Embryonic facial prominence (tissue), 1 donor: ENCODE measurements around the gene ASIC2.

ENCODE experiments used
- DNase-seq: peaks from one replicate; pipeline ENCODE4 v3.0.0-alpha.2; 2016; ENCODE audit errors: extremely low spot score

Gene ASIC2

DNA sequence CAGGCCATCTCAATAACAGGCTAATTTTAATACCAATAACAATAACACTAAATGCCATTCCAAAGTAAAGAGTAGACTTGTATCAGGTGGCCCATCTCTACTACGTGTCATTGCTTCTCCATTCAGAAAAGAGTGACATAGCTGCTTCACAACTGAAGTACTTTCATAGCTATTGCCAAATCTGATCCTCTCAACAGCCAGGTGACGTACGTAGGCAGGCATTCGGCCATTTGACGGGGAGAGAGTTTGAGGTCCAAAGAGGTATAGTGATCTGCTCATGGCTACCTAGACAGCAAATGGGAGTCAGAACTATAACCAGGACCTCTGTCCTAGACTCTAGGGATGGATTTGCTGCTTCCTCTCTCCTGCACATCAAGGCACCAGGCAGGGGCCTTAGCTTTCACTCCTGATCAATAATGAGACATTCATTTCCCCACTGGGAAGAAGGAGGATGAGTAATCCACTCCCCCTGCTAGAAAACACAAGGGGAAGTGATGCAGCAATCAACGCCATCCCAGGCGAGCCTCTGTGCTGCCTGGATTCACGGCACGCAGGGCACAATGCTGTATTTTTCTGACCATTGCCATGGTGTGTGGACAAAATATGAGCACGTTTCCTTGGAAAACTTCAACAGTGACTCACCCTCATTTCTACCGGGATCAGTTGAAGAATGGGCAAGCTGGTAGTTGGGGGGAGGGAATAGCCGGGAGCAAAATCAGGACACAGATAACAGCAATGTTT lies 220.5 kb downstream of the ASIC2 start:
- DNase-seq, result no peak

DNA sequence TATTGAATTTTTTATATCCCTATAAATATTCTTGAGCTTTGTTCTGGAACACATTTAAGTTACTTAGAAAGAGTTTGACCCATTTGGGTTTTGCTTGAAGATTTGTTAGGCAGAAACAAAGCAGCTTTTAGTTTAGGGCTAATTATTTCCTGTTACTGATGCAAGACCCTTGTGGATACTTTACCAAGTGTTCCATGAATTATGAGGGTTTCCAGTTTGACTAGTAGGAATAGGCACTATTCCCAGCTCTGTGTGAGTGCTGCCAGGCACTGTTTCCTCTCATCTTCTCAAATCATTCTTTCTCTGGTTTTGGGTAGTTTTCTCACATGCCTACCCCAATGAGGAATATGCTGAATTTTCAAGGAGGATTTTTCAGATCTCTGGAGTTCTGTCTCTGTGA lies 221.4 kb downstream of the ASIC2 start:
- no peak for DNase-seq

DNA sequence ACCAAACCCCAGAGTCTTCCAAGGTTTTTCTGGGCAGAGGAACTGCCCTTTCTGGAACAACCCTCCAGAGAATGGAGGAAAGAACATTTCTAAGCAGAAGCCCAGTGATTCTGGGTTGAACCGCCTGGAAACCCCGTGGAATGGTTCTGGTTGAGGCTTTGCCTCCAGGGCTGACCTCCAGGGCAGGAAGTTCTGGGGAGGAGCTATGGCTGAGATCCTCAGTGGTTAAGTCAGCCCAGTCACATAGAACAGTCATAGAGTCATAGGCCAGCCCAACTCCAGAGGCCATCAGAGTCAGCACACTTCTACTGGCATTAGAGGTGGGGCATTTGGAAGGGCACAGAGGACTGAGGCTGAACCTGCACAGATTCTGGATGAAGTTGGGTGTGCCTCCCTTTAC lies 235.5 kb downstream of the ASIC2 start:
- no peak for DNase-seq

DNA sequence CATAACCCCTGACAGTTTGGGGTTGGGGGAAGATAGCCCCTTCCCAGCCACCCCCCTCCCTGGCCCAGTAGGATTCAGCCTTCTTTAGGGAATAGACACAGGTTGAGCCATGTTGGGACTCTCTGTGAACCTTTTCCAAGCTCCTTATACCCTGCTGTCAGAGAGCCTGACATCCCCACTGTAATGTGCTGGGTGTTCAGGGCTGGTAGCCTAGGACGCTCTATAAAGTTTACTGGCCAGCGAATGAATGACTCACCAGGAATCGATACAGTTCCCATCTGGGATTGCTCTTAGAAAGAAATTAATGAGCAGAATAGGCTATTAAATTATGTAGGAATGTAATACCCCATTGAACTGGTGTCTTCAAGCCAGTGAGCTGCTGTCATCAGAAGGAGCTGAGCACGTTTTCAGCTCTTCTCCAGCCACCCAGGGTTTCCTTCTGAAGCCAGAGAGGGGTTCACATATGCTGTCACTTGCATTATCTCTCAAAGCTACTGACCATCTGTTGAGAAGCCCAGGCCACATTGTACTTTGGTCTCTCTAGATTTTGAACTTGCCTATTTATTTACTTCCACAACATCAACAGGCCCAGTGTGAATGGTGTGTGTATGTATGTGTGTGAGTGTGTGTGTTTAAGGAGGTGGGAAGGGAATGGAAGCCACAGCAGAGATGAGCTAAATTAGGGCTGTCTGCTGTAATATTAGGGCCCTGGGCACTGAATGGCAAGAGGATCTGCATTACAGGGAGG lies 236.5 kb downstream of the ASIC2 start:
- DNase-seq, result no peak

DNA sequence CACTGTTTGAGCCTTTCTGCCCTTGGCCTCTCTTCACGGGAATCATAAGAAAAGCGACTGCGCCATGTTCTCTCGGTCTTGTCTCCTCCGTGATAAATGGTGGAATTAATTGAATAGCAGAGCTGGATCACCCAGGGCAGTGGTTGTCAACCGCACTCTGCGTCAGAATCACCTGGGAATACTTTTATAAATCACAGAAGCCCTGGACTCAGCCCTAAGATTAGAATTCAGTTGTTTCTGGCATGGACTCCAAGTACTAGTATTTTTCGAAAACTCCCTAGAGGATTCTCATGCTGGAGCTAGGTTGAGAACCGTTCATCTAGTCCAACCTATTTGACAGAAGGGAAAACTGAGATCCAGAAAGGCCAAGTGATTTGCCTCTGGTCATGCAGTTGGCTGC lies 237.3 kb downstream of the ASIC2 start:
- DNase-seq, result no peak

DNA sequence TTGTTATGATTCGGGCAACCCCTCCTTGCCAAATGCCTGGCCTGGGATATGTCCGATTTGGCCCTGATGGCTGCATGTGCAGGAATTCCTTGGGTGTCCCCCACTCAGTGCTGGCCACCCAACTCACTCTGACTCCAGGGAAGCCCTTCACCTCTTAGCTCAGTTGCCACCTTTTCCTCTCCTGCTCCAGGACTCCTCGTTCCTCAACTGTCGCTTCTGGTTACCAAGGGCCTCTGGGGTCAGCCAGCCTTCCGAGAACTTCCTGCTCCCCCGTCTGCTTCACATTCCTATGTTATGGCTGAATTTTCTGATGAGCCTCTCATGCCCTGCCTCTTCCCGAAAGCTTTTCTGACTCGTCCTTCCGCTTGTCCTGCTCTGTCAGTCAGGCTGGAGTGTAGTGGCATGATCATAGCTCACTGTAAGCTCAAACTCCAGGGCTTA lies 237.9 kb downstream of the ASIC2 start:
- DNase-seq, result no peak

DNA sequence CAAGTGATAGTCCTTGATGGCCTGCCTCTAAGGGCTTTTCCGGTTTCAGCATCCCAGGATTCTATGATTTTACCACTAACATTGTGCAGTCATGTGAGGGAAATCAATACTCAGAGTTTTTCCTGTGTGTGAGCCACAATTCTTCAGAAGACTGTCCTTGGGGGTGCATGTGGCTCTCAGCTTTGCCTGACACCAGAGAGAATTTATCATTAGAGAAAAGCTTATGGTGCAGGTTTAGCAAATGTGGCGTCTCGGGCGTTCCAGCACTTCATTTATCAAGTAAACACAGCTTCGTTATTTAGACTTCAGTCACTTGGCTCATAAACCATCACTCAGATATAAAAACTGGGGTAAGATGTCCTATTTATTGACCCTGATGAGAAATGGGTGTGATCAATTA lies 238.7 kb downstream of the ASIC2 start:
- no peak for DNase-seq

DNA sequence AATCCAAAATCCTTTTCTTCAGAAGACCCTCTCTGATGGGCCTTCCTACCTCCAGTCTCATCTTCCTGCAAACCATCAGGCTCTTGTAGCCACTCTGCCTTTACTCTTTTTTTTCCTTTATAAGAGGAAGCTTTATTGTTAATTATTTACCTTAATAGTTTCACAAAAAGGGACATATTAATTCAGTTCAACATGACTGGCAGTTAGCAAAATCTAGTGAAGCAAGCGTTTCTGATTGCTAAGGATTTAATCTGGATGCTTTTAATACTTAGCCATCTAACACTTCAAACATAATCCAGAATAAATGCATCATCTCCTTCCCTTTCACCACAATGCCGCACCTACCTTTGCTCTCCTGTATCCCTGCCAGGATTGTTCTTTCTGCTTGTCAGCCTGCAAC lies 239.4 kb downstream of the ASIC2 start:
- no peak for DNase-seq

DNA sequence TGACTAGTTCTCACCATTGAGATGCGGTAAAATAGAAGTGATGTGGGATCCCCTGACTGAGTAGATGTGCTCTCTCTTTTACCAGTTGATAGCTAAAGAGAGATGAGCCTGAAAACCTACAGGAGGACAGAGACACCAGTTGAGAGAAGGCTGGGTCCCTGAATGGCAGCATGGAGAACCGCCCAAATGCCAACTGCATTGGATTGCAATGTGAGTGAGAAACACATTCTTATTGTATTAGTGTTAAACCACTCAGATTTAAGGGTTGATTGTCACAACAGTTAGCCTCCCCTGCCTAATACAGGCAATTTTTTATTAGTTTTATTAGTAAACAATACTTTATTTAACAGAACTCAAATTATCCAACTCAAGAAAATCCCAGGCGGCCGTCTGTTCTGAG lies 240.2 kb downstream of the ASIC2 start:
- DNase-seq, result no peak

DNA sequence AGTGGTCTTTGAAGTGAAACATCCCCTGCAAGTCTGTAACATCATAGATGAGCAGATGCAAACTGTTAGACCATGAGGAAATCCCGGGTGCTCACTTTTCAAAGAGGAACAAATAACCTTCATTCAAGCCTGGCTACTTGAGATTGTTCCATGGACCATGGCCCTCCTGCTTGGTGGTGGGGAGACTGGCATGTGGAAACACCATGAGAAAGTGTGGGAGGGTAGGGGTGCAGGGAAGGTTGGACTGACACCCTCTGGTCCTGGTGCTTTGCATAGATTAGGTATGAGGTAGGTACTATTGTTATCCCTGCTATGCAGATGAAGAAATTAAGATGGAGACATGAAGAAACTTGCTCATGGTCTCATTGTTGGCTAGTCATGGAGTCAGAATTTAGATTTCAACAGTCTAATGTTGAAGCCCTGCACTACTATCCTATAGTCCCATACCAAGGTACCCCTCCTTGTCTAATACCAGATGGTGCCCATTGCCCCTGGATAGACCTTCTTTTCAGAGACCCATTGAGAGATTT lies 242.4 kb downstream of the ASIC2 start:
- no peak for DNase-seq

DNA sequence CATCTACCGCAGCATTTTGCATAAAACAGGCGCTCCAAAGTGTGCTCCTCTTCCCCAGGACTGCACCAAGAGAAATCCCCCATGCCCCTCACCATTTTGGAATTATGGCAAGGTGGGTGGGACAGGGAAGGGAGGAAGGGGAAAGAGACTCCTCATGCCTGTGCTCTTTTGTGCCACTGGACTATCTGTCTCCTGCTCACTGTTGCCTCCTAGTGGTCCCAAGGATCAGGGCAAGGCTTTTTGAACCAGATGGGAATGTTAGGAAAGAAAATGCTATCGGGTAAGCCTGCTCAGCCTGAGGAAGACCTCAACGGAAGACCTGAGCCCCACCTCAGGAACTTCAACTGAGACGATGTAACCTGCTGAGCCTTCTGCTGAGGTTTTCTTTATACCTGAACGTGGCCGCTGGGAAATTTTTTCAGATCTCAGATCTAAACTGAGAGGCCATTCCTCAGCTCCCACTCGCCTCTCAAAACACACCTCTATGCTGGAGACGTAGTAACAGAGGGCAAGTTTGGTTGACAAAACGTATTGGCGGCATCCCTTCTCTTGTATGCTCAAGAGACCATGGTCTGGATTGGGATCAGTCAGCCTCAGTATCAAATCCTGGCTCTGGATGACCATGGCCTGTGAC lies 243.2 kb downstream of the ASIC2 start:
- no peak for DNase-seq

DNA sequence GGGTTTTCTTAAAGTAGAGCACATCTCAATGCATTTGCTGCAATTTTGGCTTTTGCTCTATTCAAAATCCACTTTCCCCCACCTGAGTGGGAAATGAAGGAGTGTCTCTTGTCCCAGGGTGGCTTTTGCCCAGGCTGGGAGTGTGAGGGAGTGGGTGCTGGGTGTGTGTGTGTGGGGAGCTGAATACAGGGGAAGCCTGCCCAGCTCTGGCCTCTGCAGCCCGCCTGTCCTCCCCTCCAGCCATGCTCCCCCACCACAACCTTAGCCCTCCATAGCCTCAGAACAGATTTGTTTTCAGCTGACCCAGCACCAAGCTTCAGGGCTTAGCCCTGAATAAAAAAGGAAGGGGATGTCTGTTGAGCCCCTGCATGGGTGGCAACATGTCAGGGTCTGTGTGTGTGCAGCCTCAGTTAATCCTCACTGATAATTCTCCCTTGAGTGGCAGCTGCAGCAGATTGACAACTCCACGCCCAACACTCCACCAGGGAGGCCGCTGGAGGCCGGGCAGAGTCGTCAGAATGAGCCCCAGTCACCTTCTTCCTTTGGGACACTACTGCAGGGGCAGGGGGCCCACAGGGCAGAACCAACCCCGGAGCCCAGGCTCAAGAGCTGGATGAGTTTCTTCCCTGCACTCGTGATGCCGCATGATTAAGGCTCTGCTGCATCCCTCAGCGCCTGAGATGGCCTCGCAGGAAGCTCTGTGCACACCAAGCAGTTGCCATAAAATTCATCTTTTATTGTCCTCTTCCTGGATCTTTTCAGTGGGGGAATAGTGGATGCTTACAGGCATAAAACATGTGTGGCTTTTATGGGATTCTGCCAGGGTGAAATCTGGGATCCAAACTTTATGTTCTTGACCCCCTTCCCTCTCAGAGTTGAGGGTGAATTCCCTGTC lies 246.5 kb downstream of the ASIC2 start:
- no peak for DNase-seq

DNA sequence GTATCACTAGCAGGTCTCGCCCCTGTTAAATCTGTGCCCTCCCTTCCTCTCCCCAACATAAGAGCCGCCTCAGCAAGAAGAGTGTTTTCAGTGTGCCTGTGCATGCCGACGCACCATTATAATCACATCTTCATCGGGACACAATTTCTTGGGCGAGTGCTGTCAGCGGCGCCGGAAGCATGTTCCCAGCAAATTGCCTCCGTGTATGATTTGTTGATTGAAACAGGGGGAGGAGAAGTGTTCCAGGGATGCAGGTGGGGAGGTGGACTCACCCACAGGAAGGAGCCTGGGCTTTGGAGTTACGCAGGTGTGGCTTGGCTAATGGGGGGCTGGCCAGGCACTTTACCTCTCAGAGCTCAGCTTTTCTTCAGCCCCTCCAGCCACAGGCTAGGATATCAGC lies 247.9 kb downstream of the ASIC2 start:
- no peak for DNase-seq

DNA sequence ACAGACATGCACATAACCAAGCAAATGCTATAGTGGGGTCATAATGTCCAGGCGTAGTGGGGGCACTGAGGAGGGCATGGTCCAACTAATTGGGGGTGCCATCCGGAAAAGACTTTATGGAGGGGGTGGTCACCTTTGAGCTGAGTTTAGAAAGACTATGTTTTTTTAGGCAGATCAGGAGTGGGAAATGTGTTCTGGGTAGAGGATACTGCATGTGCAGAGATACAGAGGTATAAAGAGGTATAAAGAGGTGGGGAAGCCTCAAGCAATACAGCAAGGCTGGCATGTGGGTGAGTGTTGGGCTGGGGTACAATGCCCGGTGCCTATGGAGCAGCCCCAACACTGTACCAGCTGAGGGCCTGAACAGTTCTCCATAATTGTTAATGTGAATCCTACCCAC lies 248.3 kb downstream of the ASIC2 start:
- no peak for DNase-seq

DNA sequence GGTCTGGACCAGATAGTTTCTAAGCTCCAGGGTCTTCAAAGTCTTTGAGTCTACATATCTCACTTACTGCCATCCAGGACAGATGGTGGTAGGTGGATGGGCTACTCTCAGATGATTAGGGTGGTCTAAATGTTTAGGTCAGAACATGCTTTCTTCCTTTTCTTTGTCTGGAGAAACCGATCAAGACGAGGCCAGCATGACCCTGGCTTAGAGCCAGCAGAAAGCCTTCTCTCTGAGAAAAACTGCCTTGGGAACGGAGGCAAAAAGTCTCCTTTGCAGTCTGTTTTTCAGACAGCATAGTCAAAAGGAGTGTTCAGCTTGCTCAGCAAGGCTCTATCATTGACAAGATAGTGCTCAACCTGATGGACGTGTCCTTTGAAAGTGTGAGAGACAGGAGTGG lies 252.6 kb downstream of the ASIC2 start:
- no peak for DNase-seq

DNA sequence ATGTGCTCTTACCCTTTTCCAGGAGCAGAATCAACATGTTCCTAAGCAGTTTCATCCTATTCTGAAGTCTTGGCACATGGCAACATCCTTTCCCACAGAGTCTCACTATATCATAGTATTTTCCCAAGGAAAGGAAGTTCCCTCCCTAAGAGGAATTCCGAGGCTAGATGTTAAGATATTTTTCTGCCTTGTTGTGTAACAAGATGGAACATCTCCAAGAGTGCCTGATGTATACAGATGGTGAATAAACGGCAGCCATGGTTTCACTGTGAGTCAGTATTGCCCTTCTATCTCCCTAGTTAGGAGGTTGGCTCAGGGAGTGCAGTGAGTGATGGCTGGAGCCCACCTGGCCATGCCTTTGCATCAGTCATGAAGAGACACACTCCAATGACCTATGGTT lies 253.2 kb downstream of the ASIC2 start:
- DNase-seq, result no peak

DNA sequence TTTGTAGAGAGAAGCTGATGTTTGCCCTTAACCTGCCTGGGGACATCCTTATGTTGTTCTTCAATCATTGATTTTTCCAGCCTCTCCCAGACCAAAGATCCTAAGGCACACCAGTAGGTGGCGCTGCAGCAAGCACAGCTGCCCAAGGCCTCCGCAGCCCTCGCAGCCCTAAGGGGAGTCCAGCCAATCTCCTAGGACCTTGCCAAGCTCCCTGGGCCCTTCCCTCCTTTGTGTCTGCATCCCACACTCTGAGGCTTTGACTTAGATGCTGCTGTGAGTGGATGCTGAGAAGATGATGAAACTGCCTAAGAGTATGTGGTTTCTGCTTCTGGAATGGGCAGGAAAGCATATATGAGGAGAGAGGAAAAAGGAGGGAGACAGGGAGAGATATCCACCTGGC lies 254.4 kb downstream of the ASIC2 start:
- no peak for DNase-seq

DNA sequence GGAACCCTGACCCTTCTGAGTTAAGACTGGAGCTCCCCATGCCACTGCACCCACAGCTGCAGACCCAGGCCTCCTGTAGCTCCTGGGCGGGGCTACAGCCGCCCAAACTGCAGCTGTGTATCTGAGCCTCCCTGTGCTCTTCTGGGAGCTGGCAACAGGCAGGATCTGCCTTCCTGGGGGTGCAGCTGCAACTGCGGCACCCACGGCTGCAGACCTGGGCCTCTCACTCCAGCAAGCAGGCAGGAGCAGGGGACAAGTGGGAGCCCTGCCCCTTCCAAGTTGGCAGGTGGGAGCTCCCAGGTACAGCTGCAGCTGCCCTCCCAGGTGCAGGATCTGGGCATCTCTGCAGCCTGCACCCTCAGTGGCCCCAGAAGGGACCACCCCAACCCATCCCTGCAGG lies 259.9 kb downstream of the ASIC2 start:
- DNase-seq, result no peak

DNA sequence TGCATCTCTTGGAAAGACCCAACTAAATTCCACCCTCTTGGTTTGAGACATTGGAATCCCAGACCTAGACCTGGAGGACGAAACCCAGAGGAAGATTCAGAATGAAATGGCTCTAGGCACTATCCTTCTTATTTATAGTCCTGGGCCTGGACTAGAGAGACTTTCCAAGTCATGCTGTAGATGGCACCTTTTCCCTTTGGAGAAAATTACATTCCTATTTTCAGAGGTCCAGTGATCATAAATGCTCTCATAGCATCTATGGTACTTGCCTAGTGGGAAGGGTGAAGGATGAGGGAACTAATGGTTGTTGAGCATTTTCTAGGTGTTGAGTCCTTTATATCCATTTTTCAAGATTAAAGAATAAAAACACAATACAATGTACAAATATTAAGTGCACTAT lies 264.3 kb downstream of the ASIC2 start:
- no peak for DNase-seq

DNA sequence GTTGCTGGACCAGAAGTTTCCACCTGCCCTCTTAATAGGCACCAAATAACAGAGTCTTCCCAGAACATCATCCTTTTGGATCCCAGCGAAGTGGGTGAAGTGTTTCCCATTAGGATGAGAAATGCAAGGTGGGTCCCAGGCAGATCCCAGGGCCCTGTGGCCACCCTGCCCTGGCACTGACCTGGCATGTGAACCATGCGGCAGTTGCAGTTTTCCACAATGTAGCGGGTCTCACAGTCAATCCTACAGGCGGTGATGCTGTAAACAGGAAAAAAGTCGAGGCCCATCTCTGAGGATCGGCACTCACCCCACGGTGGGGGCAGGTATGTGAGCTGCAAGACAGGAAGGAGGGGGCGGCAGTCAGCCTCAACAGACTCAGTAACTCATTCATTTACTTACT lies 265.0 kb downstream of the ASIC2 start:
- no peak for DNase-seq

DNA sequence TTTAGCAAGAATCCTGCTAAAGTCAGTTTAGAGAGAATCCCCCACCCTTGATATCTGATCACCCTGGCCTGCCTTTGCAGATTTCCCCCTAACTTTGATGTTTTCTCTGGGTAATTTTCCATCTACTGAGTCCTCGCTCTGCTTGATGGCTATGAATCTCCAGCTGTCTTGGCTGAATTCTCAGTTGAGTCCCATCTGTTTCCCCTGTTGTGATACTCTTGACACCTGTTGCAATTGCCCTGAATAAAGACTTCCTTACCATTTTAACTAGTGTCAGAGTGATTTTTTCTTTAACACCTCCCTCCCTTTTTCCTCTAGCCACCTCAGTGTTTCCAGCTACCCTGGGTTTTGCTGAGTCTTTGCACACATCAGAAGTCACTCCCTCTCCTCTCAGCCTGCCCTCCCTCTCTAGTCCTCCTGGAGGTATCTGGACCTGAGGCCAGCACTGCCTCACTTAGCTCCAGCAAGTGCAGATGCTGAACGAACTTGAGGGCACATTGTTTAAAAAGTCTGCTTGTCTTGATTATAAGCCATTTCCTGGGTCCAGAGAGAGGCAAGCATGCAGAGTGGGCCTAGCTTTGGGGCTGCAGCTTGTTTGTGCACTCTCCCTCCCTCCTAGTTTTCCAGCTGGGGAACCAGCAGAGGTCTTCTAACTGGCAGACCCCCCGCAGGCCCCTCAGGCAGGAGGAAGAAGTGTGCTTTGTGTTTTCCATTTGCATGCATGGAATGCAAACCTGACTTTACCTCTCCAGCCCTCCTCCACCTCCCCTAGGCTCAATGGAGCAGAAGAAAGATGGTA lies 268.2 kb downstream of the ASIC2 start:
- DNase-seq, result no peak
